GM21367 (cell line): ENCODE measurements around the gene TMEM150A.
"Not testable (repeated sequence)": the region's sequence is repeated elsewhere in the genome, so short reads cannot be mapped to it uniquely, and the experiment has no call there.

Source experiments
- ATAC-seq: cut with Tn5 transposase; IDR thresholded peaks from one replicate; pipeline ENCODE4 v1.9.1; 2021; ENCODE audit not compliant: unreplicated experiment

Gene TMEM150A

DNA sequence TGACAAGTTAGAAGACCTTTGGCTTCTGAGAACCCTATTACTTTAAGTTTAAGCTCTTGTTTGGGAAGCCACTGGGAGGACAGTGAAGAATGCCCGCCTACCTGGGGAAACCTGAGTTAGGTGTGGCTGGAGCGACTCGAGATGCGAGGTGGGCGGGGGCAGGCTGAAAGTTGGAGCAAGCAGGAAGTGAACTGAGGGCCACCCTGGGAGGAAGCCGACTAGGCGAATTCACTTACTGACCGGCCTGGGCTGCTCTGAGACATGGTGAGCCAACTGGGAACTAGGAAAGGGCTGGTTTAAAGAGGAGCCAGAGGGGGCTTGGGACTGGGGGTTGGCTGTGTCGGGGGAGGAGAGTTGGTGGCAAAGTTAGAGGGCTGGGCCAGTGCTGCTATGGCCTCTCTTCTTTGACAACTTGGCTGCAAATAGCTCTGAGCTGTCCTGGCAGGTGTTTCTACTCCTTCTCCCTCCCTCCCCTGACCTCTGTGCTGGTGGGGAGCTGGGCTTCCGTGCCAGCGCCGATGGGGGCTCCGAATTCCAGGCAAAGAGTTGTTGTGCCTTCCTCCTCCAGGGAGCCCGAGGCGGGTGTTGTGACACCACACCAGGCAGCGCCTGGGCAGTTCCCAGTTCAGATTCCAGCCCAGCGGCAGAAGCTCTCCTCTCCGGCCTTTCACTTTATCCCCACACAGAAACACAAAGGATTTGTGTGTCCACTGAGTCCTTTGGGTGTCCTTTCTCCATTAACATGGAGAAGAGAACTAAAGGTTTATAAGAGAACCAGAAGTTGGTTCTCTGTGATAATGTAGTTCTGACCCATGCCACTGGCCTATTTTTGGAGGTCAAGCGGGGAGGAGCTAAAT is 24.9 kb downstream of the TMEM150A start, which contains the start of gene VAMP8:
TSS of gene VAMP8 (plus strand) at position 201 of the 857 bp plus-strand sequence. CDS start at position 262, 61 bp downstream.
- ATAC-seq = peak; percentile 54

GRCh38 chr2:85577063-85577385 is 25.5 kb downstream of the TMEM150A start:
- no peak for ATAC-seq

DNA sequence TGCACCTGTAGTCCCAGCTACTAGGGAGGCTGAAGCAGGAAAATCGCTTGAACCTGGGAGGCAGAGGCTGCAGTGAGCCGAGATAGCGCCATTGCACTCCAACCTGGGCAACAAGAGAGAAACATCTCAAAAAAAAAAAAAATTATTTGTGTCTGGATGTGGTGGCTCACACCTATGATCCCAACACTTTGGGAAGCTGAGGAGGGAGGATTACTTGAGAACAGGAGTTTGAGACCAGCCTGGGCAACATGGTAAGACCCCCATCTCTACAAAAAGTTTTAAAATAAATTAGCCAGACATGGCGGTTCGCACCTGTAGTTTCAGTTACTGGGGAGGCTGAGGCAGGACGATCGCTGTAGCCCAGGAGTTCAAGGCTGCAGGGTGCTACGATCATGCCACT is 26.8 kb downstream of the TMEM150A start:
- no peak for ATAC-seq

GRCh38 chr2:85566265-85566664 is 36.2 kb downstream of the TMEM150A start:
- no peak for ATAC-seq

DNA sequence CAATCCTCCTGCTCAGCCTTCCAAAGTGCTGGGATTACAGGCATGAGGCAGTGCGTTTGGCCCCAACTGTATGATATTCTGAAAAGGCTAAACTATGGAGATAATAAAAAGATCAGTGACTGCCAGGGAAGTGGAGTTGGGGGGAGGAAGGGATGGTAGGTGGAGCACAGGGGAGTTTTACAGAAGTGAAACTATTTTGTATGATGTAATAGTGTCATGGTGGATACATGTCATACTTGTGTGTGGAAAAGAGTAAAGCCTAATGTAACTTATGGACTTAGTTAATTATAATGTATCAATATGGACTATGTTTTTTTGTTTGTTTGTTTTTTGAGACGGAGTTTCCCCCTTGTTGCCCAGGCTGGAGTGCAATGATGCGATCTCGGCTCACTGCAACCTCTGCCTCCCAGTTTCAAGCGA is 38.3 kb downstream of the TMEM150A start:
- ATAC-seq = no peak

DNA sequence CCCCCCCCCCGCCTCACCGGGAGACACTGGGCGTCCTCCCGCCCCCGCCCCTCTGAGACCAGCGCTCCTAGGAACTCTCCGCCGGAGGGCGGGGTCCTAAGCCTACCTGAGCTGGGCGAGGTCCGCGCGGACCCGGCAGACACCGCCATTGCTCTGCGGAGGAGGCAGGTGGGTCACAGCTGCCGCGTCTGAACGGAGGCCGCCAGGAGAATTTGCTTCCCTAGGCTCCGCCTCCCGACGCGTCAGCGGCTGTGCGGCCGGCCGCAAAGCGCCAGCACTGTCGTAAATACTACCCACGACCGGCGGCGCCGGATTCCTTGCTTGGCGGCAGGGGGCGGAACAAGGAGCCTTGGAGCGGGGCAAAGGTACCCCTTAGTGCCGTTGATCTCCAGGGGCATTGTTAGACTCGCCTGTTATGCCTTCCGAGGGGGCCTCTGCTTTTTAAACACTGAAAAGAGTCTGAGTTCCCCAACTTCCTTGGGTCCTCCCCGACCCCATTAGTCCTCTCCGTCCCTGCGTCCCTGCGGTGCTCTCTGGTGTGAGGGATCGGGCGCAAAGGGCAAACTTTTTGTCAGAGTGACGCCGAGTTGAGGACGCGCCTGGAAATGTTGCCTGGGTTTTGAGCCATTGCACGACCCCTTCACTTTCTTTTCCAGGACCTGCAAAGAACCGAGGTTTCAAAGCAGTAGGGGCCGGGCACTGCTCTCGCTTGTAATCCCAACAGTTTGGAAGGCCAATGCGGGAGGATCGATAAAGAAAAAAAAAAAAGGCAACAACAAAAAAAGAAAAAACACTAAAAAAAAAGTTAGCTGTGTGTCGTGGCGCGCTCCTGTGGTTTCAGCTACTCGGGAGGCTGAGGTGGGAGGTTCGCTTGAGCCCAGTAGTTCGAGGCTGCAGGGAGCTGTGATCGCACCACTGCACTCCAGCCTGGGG is 41.0 kb downstream of the TMEM150A start, which contains the start of gene GGCX:
TSS of gene GGCX (minus strand) at position 214 of the 933 bp plus-strand sequence. CDS start at position 149, 65 bp downstream.
- ATAC-seq = peak; percentile 92

DNA sequence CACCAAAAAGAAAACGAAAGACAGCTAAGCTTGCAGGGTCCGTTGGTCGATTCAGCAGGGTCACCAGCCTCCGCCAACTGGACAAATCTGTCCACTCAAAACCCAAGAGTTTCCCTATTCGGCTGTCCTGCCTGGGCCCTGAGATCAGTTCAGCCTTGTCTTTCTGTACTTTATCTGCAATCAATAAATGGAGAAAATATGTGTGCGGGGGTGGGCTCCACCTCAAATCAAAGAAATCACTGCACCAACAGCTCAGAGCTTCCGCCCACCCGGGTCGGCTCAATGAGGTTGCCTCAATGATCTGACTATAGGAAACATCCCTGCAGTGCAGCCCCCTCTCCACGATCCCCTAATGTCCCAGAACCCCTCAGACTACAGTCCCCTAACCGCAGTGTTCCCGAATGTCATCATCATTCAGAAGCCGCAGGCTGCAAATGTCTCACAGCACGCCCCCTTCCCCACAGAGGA is 41.7 kb downstream of the TMEM150A start:
- peak; percentile 6 for ATAC-seq

DNA sequence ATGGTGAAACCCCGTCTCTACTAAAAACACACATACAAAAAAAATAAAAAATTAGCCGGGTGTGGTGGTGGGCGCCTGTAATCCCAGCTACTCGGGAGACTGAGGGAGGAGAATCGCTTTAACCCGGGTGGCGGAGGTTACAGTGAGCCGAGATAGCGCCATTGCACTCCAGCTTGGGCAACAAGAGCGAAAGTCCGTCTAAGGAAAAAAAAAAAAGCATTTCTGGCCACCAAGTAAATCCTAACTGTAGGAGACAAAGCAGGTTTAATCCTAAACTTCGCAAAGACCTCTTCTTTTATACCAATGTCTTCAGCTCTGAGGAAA is 42.1 kb downstream of the TMEM150A start:
- ATAC-seq = not testable (repeated sequence)

- ATAC-seq = no peak
Observed at GRCh38 chr2:85558160-85558559, 44.3 kb downstream of the TMEM150A start.

GRCh38 chr2:85557130-85557529 is 45.4 kb downstream of the TMEM150A start:
- no peak for ATAC-seq

DNA sequence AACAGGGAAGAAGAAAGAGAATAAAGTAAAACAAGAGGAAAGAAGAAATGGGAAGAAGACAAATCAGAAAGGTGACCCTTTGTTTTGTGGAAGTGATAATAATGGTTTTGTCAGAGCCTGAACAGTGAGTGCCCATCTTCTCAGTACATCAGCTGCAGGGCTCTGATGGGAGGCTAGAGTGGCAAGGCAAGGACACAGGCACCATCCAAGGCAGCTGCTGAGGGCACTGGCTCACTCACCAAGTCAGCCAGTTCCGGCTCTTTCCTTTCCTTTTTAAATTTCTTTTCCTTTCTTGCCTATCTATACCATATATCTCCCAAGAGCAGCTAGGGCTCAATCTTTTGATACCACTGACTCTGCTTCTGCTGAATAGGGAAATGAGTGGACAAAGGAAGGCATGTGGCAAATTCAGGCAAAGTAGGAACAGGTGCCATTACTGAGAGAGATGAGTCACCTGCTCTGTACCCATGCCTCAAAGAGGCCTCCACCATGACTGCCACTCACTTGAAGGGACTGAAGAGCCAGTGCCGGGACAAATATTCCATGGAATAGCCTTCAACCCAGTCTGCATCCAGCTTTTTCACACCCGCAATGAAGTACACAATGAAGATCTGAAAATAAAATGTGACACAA is 47.4 kb downstream of the TMEM150A start:
- ATAC-seq = no peak

DNA sequence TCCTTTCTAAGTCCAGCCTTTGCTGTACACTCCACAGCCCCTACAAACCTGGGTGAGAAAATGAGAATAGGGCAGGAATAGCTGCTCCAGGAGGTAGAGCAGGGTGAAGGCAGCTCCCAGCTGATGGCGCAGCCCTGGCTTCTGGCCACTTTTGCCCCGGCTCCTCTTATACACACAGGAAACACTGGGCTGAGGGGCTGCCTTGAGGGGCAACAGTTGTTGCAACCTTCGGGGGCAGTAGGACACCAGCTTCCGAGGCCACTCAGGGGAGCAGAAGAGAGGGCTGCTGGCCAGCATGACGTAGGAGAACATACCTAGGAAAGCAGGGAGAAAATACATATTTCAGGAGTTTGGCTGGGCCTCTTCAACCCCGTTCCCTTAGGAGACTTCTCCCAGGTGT is 49.3 kb downstream of the TMEM150A start:
- ATAC-seq = no peak

- ATAC-seq = peak; percentile 47
Observed at GRCh38 chr2:85551698-85552678, 50.5 kb downstream of the TMEM150A start.

GRCh38 chr2:85550486-85550885 is 52.0 kb downstream of the TMEM150A start:
- no peak for ATAC-seq

GRCh38 chr2:85549826-85550225 is 52.7 kb downstream of the TMEM150A start:
- ATAC-seq = no peak

DNA sequence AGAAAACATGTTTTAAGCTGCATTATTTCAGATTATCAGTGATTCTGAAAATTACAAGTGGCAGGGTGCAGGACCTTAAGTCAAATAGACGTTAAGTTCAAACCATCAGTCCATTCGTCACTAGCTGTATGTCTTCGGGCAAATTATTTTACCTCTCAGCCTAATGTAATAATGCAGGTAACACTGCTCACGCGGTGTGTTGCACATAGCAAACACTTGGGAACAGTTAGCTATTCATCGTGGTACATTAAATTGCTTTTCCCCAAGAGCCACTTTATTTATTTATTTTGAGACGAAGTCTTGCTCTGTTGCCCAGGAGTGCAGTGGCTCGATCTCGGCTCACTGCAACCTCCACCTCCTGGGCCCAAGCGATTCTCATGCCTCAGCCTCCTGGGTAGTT is 53.4 kb downstream of the TMEM150A start:
- no peak for ATAC-seq

GRCh38 chr2:85548608-85548900 is 53.9 kb downstream of the TMEM150A start:
- no peak for ATAC-seq
